CD4-positive, alpha-beta T cell (primary cell): ENCODE results near the gene CYP2E1. TPM values are rescaled to one million over a fixed set of nuclear protein-coding genes. Genes with fewer than 3 reads are reported as not detected.

ENCODE experiments used
- total RNA-seq, 174 experiments: library from RNA in 2 of 174; stranded (reverse) in 2 of 174; gene quantifications; one replicate each; pipeline ENCODE4 v1.2.3 and lab custom pipeline; 2021 to 2026

The CYP2E1 gene
- total RNA-seq, 2 experiments from 2014 or later = 1.6 to 2.0 TPM

Other genes with a start within 250 kb of the CYP2E1 start
- gene TUBGCP2, start 218.5 kb upstream of the CYP2E1 start, total RNA-seq = 10 to 100 TPM; 89.3 to 94.2 TPM
- 10 to 100 TPM; 38.1 to 40.9 TPM for gene ZNF511, start 218.4 kb upstream of the CYP2E1 start, total RNA-seq
- 1 to 10 TPM; 3.8 to 3.9 TPM for gene CALY, start 190.5 kb upstream of the CYP2E1 start, total RNA-seq
- gene PRAP1, start 180.0 kb upstream of the CYP2E1 start, total RNA-seq = not detected
- 10 to 100 TPM; 10.3 to 11.7 TPM for gene FUOM, start 169.3 kb upstream of the CYP2E1 start, total RNA-seq
- 1 to 10 TPM; 7.6 to 8.3 TPM for gene ECHS1, start 154.0 kb upstream of the CYP2E1 start, total RNA-seq
- 1 to 10 TPM; 1.9 to 2.6 TPM for gene PAOX, start 148.1 kb upstream of the CYP2E1 start, total RNA-seq
- 10 to 100 TPM; 28.5 to 34.9 TPM for gene MTG1, start 133.2 kb upstream of the CYP2E1 start, total RNA-seq
- gene SPRN, start 102.7 kb upstream of the CYP2E1 start, total RNA-seq = not detected
- gene SCART1, start 73.4 kb upstream of the CYP2E1 start, total RNA-seq = 1 to 10 TPM; 5.0 to 5.2 TPM
- gene SYCE1, start 38.2 kb downstream of the CYP2E1 start, total RNA-seq = under 1 TPM; 0.30 to 0.42 TPM
- not detected for gene FRG2B, start 99.4 kb downstream of the CYP2E1 start, total RNA-seq